GM21723 (cell line): Measurements from ENCODE around the gene ANO2.

Experiments used
- ATAC-seq: cut with Tn5 transposase; IDR thresholded peaks from one replicate; pipeline ENCODE4 v1.9.1; 2021; ENCODE audit warnings: mild to moderate bottlenecking, moderate library complexity; ENCODE audit not compliant: unreplicated experiment

Gene ANO2

DNA sequence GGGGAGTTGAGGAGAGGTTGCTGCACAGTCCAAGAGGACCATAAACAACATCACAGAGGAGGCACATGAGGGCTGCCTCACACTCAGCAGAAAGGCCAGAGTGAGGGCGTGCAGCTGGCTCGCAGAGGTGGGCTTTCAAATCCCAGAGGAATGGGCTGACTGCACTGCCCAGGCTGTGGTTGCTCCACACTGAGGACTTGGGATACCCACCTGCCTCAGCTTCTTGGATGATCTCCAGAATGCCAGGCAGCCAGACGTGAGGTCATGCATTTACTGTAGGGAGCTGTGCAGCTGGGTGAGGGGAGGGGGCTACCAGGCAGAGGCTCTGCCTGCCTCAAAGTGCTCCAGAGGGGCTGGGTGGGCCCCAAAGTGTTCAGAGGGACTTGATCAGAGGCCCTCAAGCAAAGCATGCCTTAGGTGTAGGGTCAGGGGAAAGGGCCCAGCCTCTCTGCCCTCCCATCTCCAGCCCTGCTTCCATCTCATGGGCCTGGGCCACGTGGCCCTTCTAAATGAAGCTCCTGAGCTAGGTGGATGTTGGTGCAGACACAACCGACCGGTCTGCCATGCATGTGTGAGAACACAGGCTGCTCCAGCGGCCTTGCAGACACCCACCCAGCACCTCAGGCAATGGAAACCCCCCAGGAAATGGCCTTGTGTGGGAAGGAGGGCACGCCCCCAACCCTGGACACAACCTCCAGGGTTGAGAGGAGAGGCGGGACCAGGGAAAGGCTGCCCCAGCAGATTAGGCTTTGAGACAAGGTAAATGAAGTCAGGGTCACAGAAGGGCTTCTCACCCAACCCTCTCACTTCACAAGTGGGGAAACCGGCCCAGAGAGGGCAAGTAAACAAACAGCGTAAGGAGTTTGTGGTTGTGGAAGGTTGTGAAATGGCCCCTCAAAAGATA is 422.4 kb downstream of the ANO2 start:
- no peak for ATAC-seq

GRCh38 chr12:5521456-5522325 is 423.4 kb downstream of the ANO2 start:
- no peak for ATAC-seq

GRCh38 chr12:5520831-5521230 is 424.2 kb downstream of the ANO2 start:
- ATAC-seq = no peak

DNA sequence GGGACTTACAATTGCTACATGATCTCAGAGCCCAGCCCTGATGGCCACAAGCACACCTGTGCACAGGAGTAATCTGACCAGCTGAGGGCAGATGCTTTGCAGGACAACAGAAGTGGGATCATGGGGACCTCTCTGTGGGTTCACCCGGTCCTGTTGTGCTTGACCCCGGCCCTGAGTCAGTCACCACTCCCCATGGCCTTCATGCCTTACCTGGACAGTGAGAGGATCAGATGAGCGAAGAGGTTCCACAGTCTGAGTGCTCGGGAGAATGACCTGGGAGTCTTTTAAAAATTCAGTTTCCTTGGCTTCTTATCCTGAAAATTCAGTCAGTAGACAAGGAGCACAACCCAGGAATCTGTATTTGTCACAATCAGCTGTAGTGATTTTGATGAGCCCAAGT is 425.0 kb downstream of the ANO2 start:
- no peak for ATAC-seq

DNA sequence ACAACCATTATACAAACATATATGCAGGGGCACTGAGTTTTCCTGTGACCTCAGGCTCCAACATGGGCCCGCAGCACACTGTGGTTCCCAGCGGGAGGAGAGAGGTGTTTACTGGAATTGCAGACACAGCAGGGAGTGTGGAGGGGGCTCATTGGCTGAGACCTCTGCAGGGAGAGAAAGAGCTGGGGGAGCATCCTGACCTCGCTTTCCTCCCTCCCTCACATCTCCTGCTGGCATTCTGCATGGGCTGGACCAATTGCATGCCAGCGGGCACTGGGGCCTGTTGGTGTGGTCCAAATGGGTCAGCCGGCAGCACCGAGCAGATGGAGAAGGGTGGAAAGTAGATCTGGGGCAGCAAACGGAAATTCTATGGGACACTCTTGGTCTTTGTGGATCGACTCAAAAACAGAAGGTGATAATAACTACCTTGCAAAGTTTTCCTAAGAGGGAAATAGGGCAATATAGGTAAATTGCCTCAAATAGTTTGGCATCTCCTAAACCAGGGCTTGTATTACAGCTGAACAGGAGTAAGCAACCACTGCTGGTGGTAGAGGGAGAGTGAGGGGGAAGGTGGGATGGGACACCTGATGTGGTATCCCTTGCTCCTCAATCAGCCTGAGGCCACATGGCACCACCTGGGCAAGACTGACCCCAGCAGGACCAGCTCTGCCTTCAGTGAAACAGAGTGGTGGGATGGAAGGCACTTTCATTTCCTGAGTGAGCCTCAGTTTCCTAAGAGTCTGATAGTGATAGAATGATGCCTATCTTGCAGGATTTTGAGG is 426.3 kb downstream of the ANO2 start:
- ATAC-seq = no peak

DNA sequence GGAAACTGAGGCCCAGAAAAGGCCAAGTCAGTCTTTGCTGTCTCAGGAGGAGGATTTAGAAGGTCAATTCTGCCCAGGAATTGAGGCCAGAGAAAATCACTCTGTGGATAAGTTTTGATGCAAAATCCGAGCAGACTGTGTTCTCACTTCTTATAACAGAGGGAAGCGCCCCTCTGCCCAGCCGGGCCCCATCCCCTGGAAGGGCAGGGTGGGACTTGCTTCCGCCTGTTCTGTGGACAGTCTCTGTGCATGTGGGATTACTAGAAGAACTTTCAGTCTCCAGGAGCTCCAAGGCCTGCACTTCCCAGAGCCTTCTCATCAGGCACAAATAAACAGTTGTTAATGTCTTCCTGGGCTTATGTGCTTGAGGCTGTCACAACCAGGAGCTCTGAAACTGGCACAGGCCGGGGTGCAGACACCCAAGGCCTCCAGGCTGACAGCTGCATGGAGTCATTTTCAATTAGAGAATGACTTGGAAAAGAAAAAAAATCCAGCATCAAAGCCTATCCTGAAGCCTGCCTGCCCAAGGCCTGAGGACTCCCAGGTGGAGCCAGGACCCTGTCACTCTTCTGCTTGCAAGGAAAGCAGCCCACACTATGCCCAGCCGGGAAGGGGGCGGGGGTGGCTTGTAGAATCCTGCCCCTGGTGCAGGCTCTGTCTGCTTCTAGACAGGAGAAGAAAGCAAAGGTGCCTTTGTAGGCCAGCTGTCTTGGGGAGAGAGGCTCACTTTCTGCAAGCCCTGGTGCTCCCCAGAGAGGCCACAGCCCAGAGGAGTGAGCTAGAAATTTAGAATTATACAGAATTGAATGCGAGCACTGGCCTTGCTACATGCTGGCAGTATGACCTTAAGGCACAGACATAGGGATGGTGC is 428.5 kb downstream of the ANO2 start:
- ATAC-seq = no peak

DNA sequence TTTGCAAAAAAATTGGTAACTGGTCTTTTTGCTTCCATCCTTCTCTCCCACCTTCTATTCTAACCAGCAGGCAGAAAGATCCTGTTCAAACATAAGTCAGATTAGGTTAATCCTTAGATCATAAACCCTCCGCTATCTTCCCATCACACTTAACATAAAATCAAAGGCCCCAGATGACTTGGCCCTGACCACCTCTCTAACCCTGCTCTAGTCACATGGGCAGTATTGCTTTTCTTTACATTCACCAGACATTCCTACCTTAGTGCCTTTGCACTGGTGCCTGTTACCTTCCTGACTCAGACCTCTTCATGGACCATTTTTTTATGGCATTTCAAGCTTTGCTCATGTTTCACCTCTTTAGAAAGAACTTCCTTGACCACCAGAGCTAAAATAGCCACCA is 429.6 kb downstream of the ANO2 start:
- no peak for ATAC-seq

- ATAC-seq = no peak
Observed at GRCh38 chr12:5514545-5514944, 430.5 kb downstream of the ANO2 start.

DNA sequence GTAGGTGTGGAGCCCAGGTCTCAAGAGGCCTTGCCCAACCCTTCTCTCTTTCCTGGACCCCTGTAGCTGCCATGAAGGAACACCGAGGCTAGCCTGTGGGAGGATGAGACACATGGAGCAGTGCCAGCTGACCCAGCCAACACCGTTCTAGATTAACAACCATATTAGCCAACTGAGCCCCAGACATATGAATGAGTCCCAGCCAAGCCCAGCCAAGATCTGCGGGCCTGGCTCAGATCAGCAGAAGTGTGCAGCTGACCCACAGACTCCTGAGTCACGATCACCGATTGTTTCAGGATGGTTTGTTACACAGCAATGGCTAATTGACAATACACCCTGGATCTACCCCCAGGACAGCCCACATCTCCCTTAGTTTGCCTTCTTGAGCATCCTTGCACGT is 431.0 kb downstream of the ANO2 start:
- no peak for ATAC-seq

- no peak for ATAC-seq
Observed at GRCh38 chr12:5513406-5513805, 431.7 kb downstream of the ANO2 start.
